GM10266 (cell line): ENCODE results near the gene RMND1.

Source experiments
- DNase-seq: peaks from one replicate; pipeline ENCODE4 v3.0.0; 2012; ENCODE audit errors: extremely low spot score
- CTCF ChIP-seq: IDR thresholded peaks from 2 replicates; pipeline ENCODE4 v1.5.1; 2012; ENCODE audit warnings: mild to moderate bottlenecking, low read depth; ENCODE audit not compliant: control insufficient read depth, insufficient read depth; ENCODE audit errors: missing control alignments

Gene RMND1

GRCh38 chr6:151390851-151391470 is 61.0 kb downstream of the RMND1 start:
- peak; percentile 83 for DNase-seq
- no peak for TF ChIP-seq CTCF

- TF ChIP-seq CTCF, result no peak
- DNase-seq, result peak; percentile 98
These were observed 61.6 kb downstream of the RMND1 start for GRCh38 chr6:151390276-151390850.

- no peak for TF ChIP-seq CTCF
- DNase-seq, result peak; percentile 16
These were observed 62.2 kb downstream of the RMND1 start for GRCh38 chr6:151389618-151390275.

GRCh38 chr6:151388997-151389617 is 62.8 kb downstream of the RMND1 start:
- no peak for TF ChIP-seq CTCF
- no peak for DNase-seq

GRCh38 chr6:151388236-151388635 is 63.7 kb downstream of the RMND1 start:
- no peak for TF ChIP-seq CTCF
- DNase-seq, result no peak

- TF ChIP-seq CTCF, result no peak
- no peak for DNase-seq
These were observed 64.6 kb downstream of the RMND1 start for GRCh38 chr6:151387175-151387970.

GRCh38 chr6:151385177-151385576 is 66.7 kb downstream of the RMND1 start:
- peak; percentile 44 for DNase-seq
- no peak for TF ChIP-seq CTCF
